H1 (cell line): Measurements from ENCODE around the gene CLASP2. TPM values are rescaled to one million over a fixed set of nuclear protein-coding genes. Genes with fewer than 3 reads are reported as not detected.
"Not testable (repeated sequence)": the region's sequence is repeated elsewhere in the genome, so short reads cannot be mapped to it uniquely, and the experiment has no call there.

Source experiments
- CTCF ChIA-PET: fragments of 300-600 bp; sonication (Branson Sonifier 250); formaldehyde crosslinking; loops from one replicate; lab custom pipeline; 2021; ENCODE audit not compliant: partially characterized antibody; lab: Charles Lee
- POLR2A ChIA-PET: fragments of 300-600 bp; sonication (Branson Sonifier 250); formaldehyde crosslinking; loops from one replicate; lab custom pipeline; 2021; ENCODE audit warnings: inconsistent platforms; ENCODE audit not compliant: partially characterized antibody; lab: Charles Lee
- DNase-seq, 2 experiments: peaks; one replicate each; pipeline versions ENCODE4 v3.0.0 to v3.0.0-alpha.2; 2010 to 2022; ENCODE audit warnings: low spot score in 2 of 2, low read depth in 1 of 2, mixed read lengths in 1 of 2
- FAIRE-seq: peaks from 2 replicates; lab custom pipeline; 2011; peaks lifted over from hg19 to GRCh38; lab: Jason Lieb, UNC
- H2AFZ ChIP-seq: 2 replicates; pipeline ENCODE4 v1.8.1; 2012; ENCODE audit warnings: low read length, inconsistent platforms
- H2AK5ac ChIP-seq: 2 replicates; pipeline ENCODE4 v1.6.1; 2013; ENCODE audit warnings: low read depth, low read length
- H2BK120ac ChIP-seq: replicated peaks from 2 replicates; pipeline ENCODE3; 2013; ENCODE audit warnings: low read depth, low read length, inconsistent platforms
- H2BK12ac ChIP-seq: 2 replicates; pipeline ENCODE4 v1.6.1; 2013; ENCODE audit warnings: low read depth, low read length
- H2BK15ac ChIP-seq: 2 replicates; pipeline ENCODE4 v1.6.1; 2013; ENCODE audit warnings: low read length
- H2BK20ac ChIP-seq: 2 replicates; pipeline ENCODE4 v1.6.1; 2013; ENCODE audit warnings: low read length
- H2BK5ac ChIP-seq: 2 replicates; pipeline ENCODE4 v1.6.1; 2013; ENCODE audit warnings: low read depth, low read length
- H3K14ac ChIP-seq: 2 replicates; pipeline ENCODE4 v1.6.1; 2013; ENCODE audit warnings: inconsistent platforms; ENCODE audit not compliant: insufficient read length
- H3K18ac ChIP-seq: 2 replicates; pipeline ENCODE4 v1.6.1; 2013; ENCODE audit warnings: low read length; ENCODE audit errors: extremely low read depth
- H3K23ac ChIP-seq: 2 replicates; pipeline ENCODE4 v1.6.1; 2013; ENCODE audit warnings: inconsistent platforms; ENCODE audit not compliant: insufficient read length
- H3K23me2 ChIP-seq: 2 replicates; pipeline ENCODE4 v1.6.1; 2013; ENCODE audit warnings: low read depth, low read length
- H3K27ac ChIP-seq: 2 replicates; pipeline ENCODE4 v1.6.1; 2011; ENCODE audit warnings: low read depth, low read length, inconsistent platforms
- H3K27me3 ChIP-seq, 4 experiments: replicated peaks in 1 of 4; 1 replicate in 1 of 4; 2 replicates in 3 of 4; pipeline versions ENCODE4 v1.6.1 to v1.8.1; 2011 to 2013; ENCODE audit warnings: low read length in 3 of 4, mild to moderate bottlenecking in 3 of 4, inconsistent platforms in 2 of 4, mixed read lengths in 2 of 4, moderate library complexity in 1 of 4; ENCODE audit not compliant: control insufficient read depth in 3 of 4, insufficient read depth in 3 of 4; ENCODE audit errors: extremely low read depth in 1 of 4
- H3K36me3 ChIP-seq, 4 experiments: 2 replicates each; pipeline versions ENCODE4 v1.6.1 to v1.8.1; 2011 to 2013; ENCODE audit warnings: mild to moderate bottlenecking in 4 of 4, low read length in 3 of 4, moderate library complexity in 2 of 4, control low read depth in 1 of 4, inconsistent platforms in 1 of 4; ENCODE audit not compliant: insufficient read depth in 4 of 4, control insufficient read depth in 2 of 4
- H3K4ac ChIP-seq: replicated peaks from 2 replicates; pipeline ENCODE3; 2013; ENCODE audit warnings: low read length, low read depth, mixed read lengths, inconsistent platforms; ENCODE audit not compliant: insufficient read length
- H3K4me1 ChIP-seq, 4 experiments: replicated peaks in 1 of 4; 1 replicate in 1 of 4; 2 replicates in 3 of 4; pipeline versions ENCODE4 v1.6.1 to v1.8.1; 2011 to 2013; ENCODE audit warnings: low read length in 3 of 4, inconsistent platforms in 2 of 4, mixed read lengths in 1 of 4; ENCODE audit not compliant: insufficient read depth in 4 of 4, control insufficient read depth in 3 of 4
- H3K4me2 ChIP-seq, 2 experiments: 2 replicates each; pipeline versions ENCODE4 v1.6.1 to v1.8.1; 2011 to 2013; ENCODE audit warnings: low read depth in 2 of 2, low read length in 2 of 2, control low read depth in 1 of 2, inconsistent platforms in 1 of 2, mild to moderate bottlenecking in 1 of 2; ENCODE audit not compliant: insufficient read depth in 1 of 2
- H3K4me3 ChIP-seq, 4 experiments: fragments of 200-600, 300-600 bp in 1 of 4; sonication (generic), shearing (Covaris generic), sonication (Bioruptor Twin) in 1 of 4; 2 replicates each; pipeline versions ENCODE4 v1.5.1 to v1.8.1; 2011 to 2016; ENCODE audit warnings: low read length in 4 of 4, low read depth in 3 of 4, control low read depth in 2 of 4, inconsistent platforms in 2 of 4, mild to moderate bottlenecking in 2 of 4, mixed read lengths in 1 of 4, moderate library complexity in 1 of 4; ENCODE audit not compliant: insufficient read depth in 2 of 4; ENCODE audit errors: extremely low read depth in 1 of 4
- H3K56ac ChIP-seq: replicated peaks from 2 replicates; pipeline ENCODE3; 2013; ENCODE audit warnings: low read depth, mild to moderate bottlenecking, mixed read lengths, low read length, inconsistent platforms; ENCODE audit not compliant: insufficient read length
- H3K79me1 ChIP-seq: 2 replicates; pipeline ENCODE4 v1.6.1; 2013; ENCODE audit warnings: low read depth, low read length, control low read depth
- H3K79me2 ChIP-seq, 2 experiments: 2 replicates each; pipeline versions ENCODE4 v1.6.1 to v1.8.1; 2012 to 2013; ENCODE audit warnings: low read length in 2 of 2, mild to moderate bottlenecking in 2 of 2, inconsistent platforms in 1 of 2; ENCODE audit not compliant: insufficient read depth in 2 of 2, control insufficient read depth in 1 of 2
- H3K9ac ChIP-seq, 4 experiments: replicated peaks in 1 of 4; 1 replicate in 1 of 4; 2 replicates in 3 of 4; pipeline versions ENCODE4 v1.6.1 to v1.8.1; 2011 to 2013; ENCODE audit warnings: low read depth in 3 of 4, low read length in 3 of 4, control low read depth in 2 of 4, mild to moderate bottlenecking in 2 of 4, moderate library complexity in 2 of 4, inconsistent platforms in 1 of 4; ENCODE audit errors: extremely low read depth in 1 of 4
- H3K9me3 ChIP-seq, 2 experiments: 2 replicates each; pipeline versions ENCODE4 v1.6.1 to v1.8.1; 2012 to 2013; ENCODE audit warnings: mild to moderate bottlenecking in 2 of 2, moderate library complexity in 2 of 2, control low read depth in 1 of 2, inconsistent platforms in 1 of 2, low read depth in 1 of 2, low read length in 1 of 2, mixed read lengths in 1 of 2; ENCODE audit not compliant: insufficient read depth in 2 of 2
- H4K20me1 ChIP-seq, 2 experiments: replicated peaks in 1 of 2; 2 replicates each; pipeline versions ENCODE3 to v1.8.1; 2011 to 2013; ENCODE audit warnings: inconsistent platforms in 2 of 2, low read length in 2 of 2, mild to moderate bottlenecking in 1 of 2; ENCODE audit not compliant: insufficient read depth in 2 of 2, control insufficient read depth in 1 of 2
- H4K5ac ChIP-seq: 2 replicates; pipeline ENCODE4 v1.6.1; 2013; ENCODE audit warnings: low read length, low read depth, mixed read lengths, inconsistent platforms; ENCODE audit not compliant: insufficient read length
- H4K8ac ChIP-seq: 2 replicates; pipeline ENCODE4 v1.8.0; 2013; ENCODE audit warnings: mild to moderate bottlenecking, moderate library complexity, low read length, inconsistent platforms; ENCODE audit not compliant: insufficient read depth; ENCODE audit errors: extremely low read depth
- H4K91ac ChIP-seq: replicated peaks from 2 replicates; pipeline ENCODE3; 2013; ENCODE audit warnings: low read length, mixed read lengths, inconsistent platforms; ENCODE audit not compliant: insufficient read length
- WGBS, 2 experiments: shearing (Covaris generic) in 1 of 2; methylation state at CpG; one replicate each; pipeline versions ENCODE4 v1.1.6 to v1.1.7; 2013 to 2015; ENCODE audit warnings: low lambda C conversion rate in 2 of 2, mixed read lengths in 2 of 2, inconsistent platforms in 1 of 2, low coverage in 1 of 2, missing lambda C conversion rate in 1 of 2; ENCODE audit not compliant: insufficient replicate concordance in 2 of 2, insufficient coverage in 1 of 2, insufficient read length in 1 of 2; ENCODE audit errors: extremely low coverage in 1 of 2, missing lambda C conversion rate in 1 of 2; 5-methylcytosine and 5-hydroxymethylcytosine counted together
- polyA plus RNA-seq, 7 experiments: library from polyadenylated mRNA; depleted of rRNA in 3 of 7; stranded (reverse) in 5 of 7; unstranded in 2 of 7; fragments of >200 nt in 5 of 7; fragments of 200-250 nt in 2 of 7; gene quantifications; 1 replicate in 5 of 7; 2 replicates in 1 of 7; 4 replicates in 1 of 7; pipeline versions ENCODE4 v1.2.1 to v1.2.3, GENCODE V29; 2011 to 2013; ENCODE audit warnings: missing spikeins in 2 of 7, mixed read lengths in 2 of 7
- total RNA-seq: library from RNA; stranded (reverse); fragmentation: NEBNext Ultra II Directional; extraction: Animal tissue kit (Norgen Biotek cat#: 25700); gene quantifications from 2 replicates; pipeline ENCODE4 v1.2.1, GENCODE V29; 2021

The CLASP2 gene
- total and polyA plus RNA-seq, 2 of the 8 experiments (the other 6 are each of a cell fraction or from before 2014, with no cell fraction given) = 21.7 to 58.0 TPM

DNA sequence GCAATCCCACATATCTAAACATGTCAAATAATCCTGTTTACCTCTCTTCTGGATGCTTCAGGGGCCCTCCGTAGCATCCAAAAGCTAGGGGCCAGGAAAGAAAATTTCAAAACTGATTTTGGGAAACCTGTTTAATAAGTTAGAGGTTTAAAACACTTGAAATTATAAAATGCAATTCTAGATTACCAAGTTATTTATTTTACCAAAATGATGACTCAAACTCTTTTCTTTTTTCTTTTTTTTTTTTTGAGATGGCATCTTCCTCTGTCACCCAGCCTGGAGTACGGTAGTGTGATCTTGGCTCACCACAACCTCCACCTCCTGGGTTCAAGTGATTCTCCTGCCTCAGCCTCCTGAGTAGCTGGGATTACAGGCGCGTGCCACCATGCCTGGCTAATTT lies 258.5 kb downstream of the CLASP2 start:
- H3K27ac ChIP-seq, H2BK12ac ChIP-seq, H3K79me1 ChIP-seq, FAIRE-seq, H3K4me3 ChIP-seq, H3K14ac ChIP-seq, H4K8ac ChIP-seq, H3K36me3 ChIP-seq, CTCF ChIA-PET, H3K27me3 ChIP-seq, H3K23ac ChIP-seq, DNase-seq, H3K79me2 ChIP-seq, H3K9ac ChIP-seq, H4K91ac ChIP-seq, H2AK5ac ChIP-seq, H2BK120ac ChIP-seq, H3K4me1 ChIP-seq, H4K5ac ChIP-seq, H4K20me1 ChIP-seq, H3K18ac ChIP-seq, H3K56ac ChIP-seq, H3K4ac ChIP-seq, H2BK15ac ChIP-seq, H3K4me2 ChIP-seq, H2AFZ ChIP-seq, H3K23me2 ChIP-seq, H2BK5ac ChIP-seq, POLR2A ChIA-PET, H2BK20ac ChIP-seq: not testable (repeated sequence)
- 93% methylated on average over 4 of the region's 4 CpGs; no CpG with 5 or more reads in 1 of the 2 experiments for WGBS, 2 experiments
- peaks cover 11 to 20% of the 10 kb centered on the region in 2 experiments for H3K9me3 ChIP-seq
